Activated CD8-positive, alpha-beta memory T cell treated with anti-CD3 and anti-CD28 coated beads, Interleukin-2, amount 50 U/mL, for 48 hours (primary cell): ENCODE measurements around the gene KCNJ1.

Source experiments
- DNase-seq: peaks from one replicate; pipeline ENCODE4 v3.0.0-alpha.2; 2020

Gene KCNJ1

DNA sequence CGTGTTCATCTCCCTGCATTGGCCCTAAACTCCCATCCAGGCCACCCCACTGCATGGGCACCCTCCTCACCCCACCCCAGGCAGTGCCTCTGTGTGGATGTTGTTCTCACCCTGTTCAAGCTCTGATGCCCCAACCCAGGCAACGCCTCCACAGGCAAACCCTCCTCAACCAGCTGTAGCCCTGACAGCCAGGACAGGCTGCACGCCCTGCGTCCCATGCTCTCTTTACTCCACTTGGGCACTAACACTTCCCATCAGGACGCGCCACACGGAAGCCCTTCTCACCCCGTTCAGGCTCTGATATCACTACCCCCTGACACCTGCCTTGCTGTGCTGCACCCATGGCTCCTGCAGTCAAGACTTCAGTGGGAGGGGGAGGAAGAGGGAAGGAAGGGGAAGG, 47.9 kb downstream of the KCNJ1 start:
- no peak for DNase-seq

DNA sequence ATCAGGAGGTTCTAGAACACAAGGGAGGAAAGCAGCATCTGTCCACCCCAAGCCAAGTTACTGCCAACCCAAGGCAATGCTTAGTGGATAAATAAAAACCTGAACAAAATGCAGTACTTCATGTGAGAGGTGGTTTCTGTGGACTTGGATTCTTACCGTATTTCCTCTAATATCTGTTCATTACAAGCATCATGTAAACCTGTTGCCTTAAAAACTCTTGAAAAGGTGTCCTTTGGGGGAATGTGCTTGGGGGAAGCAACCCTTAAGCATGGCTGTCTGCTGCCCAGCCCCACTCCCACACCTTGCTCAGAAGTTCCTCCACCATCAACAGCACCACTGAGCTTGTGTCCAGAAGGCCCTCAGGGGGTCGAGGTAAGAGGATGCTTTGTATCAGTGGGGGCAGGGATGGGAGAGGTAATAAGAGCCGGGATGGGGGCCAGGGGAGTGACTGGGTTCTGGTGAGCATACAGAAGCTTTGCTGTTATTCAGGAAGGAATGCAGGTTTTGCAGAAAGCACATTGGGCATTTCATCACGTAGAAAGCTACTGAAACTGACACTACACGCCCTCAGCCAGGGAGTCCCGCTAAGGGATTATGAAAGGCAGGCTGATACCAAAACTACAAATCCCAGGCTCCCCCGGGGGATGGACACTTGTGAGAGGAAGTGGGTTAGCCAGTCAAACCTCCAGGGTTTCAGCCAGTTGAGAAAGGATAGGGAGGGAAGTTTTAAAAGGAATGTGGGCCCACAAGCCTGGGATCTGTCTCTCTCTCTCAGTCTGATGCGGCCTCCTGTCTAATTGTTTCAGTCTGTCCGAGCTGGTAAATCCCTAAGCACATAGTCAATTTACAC, 52.0 kb downstream of the KCNJ1 start:
- no peak for DNase-seq

DNA sequence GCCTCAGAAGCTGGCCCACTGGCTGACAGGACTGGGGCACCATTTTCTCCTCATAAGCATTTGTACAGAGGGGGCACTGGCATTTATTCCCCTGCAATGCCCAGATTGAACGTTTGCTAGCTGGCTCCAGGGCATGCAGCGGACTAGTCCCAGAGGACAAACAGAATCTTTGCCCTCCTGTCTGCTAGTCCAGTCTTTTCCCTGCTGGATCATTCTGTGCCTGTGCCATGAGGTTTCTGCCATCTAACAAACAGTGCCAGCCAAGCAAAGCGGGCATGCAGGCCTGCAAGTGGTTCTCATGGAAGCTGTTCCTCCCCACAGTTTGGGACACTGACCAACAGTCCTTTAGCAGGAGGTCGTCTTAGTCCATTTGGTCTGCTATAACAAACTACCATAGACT, 53.4 kb downstream of the KCNJ1 start:
- DNase-seq = no peak

DNA sequence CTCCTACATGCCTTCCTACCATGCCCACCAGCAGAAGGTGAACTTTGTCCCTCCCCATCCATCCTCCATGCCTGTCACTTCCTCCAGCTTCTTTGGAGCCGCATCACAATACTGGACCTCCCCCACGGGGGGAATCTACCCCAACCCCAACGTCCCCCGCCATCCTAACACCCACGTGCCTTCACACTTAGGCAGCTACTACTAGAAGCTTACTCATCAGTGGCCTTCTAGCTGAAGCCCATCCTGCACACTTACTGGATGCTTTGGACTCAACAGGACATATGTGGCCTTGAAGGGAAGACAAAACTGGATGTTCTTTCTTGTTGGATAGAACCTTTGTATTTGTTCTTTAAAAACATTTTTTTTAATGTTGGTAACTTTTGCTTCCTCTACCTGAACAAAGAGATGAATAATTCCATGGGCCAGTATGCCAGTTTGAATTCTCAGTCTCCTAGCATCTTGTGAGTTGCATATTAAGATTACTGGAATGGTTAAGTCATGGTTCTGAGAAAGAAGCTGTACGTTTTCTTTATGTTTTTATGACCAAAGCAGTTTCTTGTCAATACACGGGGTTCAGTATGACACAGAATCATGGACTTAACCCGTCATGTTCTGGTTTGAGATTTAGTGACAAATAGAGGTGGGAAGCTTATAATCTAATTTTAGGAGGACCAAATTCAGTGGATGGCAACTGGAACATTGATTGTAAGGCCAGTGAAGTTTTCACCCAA, 56.1 kb downstream of the KCNJ1 start:
- DNase-seq = no peak

DNA sequence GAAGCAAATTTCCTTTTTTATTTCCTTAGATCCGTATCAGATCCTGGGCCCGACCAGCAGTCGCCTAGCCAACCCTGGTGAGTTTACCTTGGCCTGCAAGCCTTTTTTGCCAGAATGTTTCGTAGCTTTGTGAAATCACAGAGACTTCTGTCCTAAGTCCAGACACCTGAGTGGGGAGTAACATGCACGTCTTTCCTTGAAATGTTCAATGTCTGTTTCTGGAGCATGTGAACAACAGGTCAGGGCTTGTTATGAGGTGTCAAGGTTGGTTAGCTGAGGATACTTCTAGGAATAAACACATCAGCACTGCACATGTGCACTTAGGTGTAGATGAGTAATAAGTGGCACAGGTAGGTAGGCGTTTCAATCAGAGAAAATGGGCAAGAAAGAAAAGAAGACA, 58.0 kb downstream of the KCNJ1 start:
- no peak for DNase-seq

DNA sequence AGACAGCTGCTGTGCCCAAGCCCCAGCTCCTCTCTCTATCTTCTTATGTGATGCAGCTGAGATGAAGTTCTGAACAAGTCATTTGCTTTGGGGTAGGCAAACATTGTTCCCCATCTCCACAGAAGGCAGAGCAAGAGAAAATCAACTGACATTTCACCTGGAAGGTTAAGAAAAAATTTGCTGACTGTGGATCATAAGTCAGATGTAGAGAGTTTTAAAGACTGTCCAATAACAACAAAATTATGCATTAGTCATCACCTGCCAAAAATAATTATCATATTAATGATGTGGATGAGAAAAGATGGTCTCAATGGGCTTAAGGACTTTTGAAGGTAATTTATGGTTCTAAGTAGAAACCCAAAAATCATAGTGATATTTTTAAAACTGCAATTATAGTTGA, 59.2 kb downstream of the KCNJ1 start:
- DNase-seq = no peak

DNA sequence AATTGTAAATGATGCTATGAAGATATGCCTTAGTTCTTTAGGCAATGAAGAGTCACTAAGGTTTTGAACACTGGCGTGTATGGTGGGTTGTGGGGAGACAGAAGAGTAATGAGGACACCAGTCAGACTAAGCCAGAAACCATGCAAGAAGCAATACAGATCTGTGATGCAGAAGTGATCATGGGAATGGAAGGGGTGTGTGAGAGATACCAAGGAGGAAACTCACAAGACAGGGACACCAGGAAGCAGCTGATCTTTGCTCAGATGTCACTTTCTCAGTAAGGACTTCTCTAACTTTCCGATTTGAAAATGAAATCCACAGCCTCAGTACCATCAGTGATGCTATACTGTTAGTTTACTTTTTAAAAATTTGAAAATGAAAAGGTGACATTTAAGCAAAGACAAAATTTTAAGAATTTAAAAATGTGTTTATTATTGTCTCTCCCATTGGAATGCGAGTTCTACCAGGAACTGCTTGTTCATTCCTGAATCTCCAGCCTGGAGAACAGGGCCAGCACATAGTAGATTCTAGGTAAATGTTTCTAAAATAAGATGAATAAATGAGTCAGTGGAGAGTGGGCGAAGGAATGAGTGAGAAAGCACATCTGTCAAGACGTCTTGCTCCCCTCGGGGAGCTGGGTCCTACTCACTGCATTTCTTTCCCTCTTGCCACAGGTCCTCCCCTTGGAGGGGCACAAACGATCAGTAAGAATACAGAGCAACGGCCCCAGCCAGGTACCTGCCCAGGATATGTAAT, 60.4 kb downstream of the KCNJ1 start:
- DNase-seq = no peak

DNA sequence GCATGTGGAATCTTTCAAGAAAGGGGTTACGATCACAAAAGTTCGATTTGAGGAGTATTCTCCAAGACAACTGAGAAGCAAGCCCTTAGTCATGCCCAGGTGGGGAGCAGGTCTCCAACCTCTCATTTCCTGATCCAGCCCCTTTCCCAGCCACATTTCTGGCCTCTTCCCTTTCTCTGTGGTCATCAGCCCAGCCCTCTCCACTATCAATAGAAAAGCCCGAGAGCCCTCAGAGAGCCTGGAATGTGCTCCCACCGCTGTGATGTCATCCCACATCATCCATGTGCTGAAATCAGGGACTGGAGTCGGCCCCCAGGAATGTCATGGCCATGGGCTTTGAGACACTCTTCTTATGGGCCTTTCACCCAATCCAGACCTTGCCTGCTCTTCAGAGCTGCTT, 62.6 kb downstream of the KCNJ1 start:
- no peak for DNase-seq

DNA sequence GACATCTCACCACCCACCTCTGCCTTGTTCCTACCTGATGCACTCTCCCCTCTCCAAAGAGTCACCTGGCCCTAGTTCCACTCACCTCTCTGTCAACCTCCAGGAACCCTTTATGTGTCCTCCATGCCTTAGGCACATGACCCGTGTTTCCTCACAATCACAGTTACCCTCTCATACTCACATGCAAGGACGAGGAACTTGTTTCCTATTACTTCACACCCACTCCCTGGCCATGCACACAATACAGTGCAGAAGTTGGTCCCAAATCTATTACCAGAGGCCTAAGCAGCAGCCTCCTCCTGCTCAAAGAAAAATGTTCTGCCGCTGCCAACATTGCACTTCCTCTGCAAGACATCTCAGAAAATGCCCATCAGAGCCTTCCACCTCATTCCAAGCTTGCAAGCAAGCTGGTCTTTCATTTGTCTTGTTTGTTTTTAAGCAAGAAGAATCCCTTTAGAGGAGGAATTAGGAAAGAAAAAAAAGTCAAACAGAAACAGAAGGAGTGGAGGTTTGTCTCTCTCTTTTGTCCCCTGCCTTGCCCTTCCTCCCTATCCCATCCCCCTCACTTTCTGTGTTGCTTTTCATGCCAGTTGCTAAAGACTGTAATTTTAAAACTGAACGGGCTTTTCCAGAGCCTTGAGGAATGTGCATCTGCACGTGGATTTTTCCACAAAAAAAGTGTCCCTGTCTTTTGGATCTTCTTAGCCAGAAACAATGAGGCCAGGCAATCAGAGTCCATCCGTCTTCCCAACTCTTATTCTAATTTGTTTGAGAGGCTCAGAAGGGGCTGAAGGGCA, 63.4 kb downstream of the KCNJ1 start:
- no peak for DNase-seq

DNA sequence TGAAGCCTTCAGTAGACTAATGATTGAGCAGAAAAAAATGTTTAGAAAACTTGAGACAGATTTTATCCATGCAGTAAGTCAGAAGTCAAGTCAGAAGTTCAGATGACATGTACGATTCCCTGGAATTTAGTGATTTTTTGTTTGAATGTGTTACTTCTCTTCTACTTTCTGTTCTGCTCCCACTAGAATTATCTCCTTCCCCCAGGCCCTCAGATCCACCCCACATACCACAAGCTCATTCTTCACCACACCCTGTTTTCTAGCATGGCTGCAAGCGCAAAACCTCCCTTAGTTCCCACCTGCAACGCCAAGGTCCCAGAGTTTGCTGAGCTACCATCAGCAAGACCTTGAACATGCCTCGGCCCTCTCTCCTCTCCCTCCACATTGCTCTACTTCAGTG, 64.1 kb downstream of the KCNJ1 start:
- no peak for DNase-seq

DNA sequence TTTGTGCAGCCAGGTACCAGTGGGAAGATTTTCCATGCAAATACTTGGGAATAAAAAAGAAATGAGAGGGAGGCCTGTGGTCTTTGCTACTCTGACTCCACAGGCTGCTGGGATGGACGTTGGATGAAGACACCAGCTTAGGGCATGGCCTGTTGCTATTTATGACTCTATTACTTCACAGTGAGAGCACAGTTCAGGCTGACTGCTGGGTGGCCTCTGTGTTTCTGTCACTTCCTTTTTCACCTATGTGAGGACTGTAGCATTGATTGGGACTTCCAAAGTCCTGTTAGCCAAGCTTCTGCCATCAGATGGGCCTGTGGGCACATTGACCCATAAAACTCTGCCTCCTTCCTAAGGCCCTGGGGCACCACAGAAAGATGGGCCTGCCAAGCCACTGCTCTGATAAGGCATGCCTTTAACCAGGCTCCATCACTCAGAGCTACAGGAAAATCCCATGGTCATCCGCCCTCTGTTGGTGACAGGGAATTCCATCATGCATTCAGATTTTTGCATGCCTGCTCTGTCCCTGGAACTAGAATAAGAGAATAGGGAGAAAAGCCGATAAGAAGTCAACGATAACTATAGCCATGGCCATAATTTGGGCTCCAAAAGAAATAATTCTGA, 64.6 kb downstream of the KCNJ1 start:
- no peak for DNase-seq

DNA sequence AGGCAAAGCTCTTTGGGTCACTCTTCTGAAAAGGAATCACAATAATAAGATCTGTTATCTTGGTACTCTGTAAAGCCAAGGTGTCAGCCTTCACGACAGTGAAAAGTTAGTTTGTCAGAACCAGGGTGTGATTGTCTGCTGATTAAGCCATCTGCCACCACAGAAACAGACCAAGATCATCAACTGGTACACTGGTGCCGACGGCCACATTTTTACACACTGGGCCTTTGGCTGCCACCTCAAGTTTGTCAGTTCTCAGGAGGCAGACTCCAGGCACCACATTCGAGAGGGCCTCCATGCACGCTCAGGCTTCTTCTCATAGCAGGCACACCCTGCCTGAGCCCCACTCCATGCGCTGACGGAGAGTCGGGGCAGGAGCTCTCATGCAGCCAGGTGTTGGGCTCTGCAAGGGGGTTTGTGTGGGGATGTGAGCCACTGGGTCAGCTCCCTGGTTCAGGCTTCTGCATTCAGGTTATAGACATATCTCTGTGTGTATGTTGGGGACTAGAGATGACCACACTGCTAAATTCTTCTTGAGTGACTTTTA, 66.2 kb downstream of the KCNJ1 start:
- DNase-seq = no peak

DNA sequence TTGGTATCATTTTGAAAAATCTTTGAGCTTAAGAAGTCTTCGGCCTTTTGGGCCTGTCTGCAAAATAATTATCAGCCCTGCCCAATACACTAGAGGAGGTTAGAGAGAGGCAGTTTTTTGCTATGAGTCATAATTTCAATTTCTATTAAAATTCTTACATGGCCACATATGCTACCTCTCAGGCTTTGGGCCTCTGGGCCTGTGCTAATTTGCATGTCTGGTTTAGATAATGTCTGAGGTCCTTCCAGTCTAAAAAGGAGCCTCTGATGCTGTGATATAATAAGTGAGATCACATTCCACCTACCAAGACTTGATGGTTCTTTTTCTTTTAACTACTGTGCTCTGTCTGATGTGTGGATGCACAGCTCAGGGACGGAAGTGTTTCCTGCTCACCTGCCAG, 70.8 kb downstream of the KCNJ1 start:
- no peak for DNase-seq

DNA sequence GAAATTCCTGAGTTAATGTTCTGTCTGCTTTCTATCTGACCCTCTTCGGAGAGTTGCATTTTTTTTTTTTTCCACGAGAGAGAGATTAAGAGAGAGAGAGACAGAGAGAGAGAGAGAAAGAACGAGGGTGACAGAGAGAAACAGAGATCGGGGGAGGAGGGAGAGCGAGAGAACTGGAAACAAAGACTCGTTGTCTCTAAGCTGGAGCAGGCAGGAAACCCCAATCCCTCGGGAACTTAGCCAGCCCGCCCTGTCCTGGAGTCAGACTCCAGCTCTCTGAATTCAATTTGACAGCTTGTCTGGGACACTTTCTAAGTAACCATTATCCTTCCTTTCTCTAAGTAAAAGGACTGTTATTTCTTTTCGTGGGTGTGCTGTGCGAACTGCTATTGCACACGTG, 76.9 kb downstream of the KCNJ1 start:
- no peak for DNase-seq

DNA sequence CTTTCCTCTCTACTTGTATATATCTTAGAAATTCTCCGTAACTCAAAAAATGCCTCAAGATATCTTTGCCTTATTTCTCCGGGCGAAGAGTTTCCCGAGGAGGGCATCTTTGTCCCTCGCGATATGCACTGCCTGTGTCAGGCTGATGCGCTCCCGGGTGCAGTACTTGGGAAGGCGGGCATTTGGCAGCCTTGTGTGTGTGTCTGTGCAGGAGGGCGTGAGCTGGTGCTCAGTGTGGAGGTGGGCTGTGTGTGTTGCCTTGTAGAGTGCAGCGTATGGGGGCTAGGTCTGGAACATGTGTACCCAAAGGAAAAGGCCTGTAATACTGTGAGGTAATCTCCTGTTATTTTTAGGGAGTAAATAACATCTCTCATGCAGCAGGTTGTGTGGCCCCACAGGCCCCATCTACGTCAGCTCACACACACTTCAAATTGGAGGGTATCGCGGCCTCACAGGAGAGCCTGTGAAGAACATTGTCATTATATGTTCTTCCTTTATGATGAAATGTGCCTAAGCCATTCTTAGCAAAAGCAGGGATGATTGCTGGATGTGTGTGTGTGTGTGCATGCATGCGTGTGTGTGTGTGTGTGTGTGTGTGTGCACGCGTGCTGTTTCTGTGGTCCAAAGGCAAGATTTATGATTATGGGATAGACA, 77.5 kb downstream of the KCNJ1 start:
- DNase-seq = no peak
